ENCODE results near the gene VWA3A. TPM values are rescaled to one million over a fixed set of nuclear protein-coding genes. Genes with fewer than 3 reads are reported as not detected.
"Not testable (repeated sequence)": the region's sequence is repeated elsewhere in the genome, so short reads cannot be mapped to it uniquely, and the experiment has no call there.

Gene VWA3A
- total RNA-seq, 1 donor from 2014 or later, result not detected

DNA sequence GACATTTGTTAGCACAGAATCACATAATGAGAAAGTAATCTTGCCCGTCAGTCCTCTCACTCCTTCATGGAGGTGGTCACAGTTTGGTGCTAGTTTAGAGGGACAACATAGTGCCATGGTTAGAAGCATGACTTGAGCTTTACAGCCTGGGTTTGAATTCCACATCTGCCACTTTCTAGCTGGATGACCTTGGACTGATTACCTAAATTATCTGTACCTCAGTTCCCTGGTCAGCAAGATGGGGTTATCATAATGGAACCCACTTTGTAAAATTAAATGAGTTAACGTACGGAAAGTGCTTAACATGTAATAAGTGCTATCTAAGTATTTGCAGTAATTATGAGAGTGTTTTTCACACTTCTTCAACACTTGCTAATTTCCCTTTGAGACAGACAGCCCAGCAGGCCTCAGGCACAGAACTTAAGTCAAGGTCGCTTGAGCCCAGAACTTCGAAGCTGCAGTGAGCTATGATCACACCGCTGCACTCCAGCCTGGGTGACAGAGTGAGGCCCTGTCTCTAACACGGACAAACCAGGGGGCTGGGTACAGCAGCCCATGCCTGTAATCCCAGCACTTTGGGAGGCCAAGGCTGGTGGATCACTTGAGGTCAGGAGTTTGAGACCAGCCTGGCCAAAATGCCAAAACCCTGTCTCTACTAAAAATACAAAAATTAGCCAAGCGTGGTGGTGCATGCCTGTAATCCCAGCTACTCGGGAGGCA lies 7.1 kb downstream of the VWA3A start:
- no peak for DNase-seq
- Mint-ChIP-seq H3K9me3 (no peaks in the 10 kb centered on the region), H3K36me3 (ENCODE audit: low read depth) (no peaks in the 10 kb centered on the region), H3K4me3 (no peak overlapping the region), H3K27me3 (peaks cover 10% of the 10 kb centered on the region), H3K4me1 (no peaks in the 10 kb centered on the region), H3K27ac (no peak overlapping the region)
- intact Hi-C loops (cut with micrococcal nuclease), result loop anchor here (1.0 kb wide), 2 partner anchors 89 to 98 kb away; partner anchors contain the start of gene PDZD9

DNA sequence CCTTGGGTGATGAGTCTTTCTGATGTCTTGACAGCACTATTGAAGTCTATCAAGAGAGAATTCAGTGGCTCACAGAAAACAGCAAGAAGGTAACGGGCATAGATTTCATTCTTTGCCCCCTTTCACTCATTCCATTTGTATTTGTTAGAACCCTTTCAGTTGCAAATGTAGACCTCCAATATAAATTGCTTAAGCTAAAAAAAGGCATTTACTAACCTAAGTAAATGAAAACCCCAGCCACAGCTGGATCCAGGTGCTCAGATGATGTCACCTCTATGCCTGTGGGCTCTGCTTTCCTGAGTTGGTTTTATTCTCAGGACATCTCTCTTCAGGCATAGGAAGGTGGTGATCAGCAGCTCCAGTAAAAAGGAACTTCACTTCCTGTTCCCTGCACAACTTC lies 11.1 kb downstream of the VWA3A start:
- no peak for DNase-seq
- Mint-ChIP-seq H3K36me3 (ENCODE audit: low read depth) (no peaks in the 10 kb centered on the region), H3K27me3 (peaks cover 12% of the 10 kb centered on the region), H3K4me1 (no peaks in the 10 kb centered on the region), H3K4me3 (no peak overlapping the region), H3K9me3 (no peaks in the 10 kb centered on the region), H3K27ac (no peak overlapping the region)
- intact Hi-C loops (cut with micrococcal nuclease), result no loop called here

DNA sequence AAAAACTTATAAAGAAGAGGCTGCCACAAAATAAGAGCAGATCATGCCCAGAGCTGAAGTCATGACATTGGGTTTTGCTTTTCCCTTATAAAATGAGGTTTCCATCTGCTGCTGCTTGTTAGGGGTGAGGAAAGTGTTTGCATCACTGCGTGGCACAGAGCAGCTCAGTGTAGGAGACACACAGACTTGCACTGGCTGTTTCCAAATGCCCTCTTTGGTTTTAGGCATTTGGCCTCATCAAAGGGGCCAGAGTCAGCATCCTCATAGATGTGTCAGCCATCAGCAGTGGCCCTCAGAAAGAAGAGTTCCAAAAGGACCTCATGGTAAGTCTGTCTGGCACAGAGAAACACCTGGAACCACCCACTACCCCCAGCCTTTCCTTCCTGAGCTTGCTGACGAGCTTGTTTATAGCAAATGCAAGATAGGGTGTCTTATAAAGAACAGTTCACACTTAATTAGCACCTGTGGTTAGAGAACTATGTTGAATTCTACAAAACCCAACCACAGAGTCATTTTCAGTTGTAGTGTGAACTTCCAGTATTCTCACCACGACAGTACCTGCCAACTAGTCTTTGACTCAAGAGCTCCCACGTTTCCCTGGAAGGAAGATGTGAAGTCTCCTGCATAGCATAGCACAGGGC lies 17.0 kb downstream of the VWA3A start:
- Mint-ChIP-seq H3K9me3 (no peaks in the 10 kb centered on the region), H3K27me3 (peaks cover 23% of the 10 kb centered on the region), H3K4me3 (no peak overlapping the region), H3K4me1 (no peaks in the 10 kb centered on the region), H3K36me3 (ENCODE audit: low read depth) (no peaks in the 10 kb centered on the region), H3K27ac (no peak overlapping the region)
- no peak for DNase-seq
- intact Hi-C loops (cut with micrococcal nuclease), result no loop called here

DNA sequence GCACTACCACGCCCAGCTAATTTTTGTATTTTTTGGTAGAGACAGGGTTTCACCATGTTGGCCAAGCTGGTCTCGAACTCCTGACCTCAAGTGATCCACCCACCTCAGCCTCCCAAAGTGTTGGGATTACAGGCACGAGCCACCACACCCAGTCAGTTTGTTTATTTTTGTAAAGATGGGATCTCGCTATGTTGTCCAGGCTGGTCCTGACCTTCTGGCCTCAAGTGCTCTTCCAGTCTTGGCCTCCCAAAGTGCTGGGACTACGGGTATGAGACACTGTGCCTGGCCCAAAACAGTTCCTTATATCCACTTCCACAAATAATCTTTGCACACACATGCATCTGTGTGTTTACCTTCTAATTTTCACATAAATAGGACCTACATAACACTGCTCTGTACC lies 19.3 kb downstream of the VWA3A start:
- intact Hi-C loops (cut with micrococcal nuclease); H3K9me3 Mint-ChIP-seq; H3K36me3 Mint-ChIP-seq (ENCODE audit: low read depth); H3K27ac Mint-ChIP-seq; H3K4me1 Mint-ChIP-seq; H3K4me3 Mint-ChIP-seq; DNase-seq: not testable (repeated sequence)
- H3K27me3 Mint-ChIP-seq, result peaks cover 22% of the 10 kb centered on the region

DNA sequence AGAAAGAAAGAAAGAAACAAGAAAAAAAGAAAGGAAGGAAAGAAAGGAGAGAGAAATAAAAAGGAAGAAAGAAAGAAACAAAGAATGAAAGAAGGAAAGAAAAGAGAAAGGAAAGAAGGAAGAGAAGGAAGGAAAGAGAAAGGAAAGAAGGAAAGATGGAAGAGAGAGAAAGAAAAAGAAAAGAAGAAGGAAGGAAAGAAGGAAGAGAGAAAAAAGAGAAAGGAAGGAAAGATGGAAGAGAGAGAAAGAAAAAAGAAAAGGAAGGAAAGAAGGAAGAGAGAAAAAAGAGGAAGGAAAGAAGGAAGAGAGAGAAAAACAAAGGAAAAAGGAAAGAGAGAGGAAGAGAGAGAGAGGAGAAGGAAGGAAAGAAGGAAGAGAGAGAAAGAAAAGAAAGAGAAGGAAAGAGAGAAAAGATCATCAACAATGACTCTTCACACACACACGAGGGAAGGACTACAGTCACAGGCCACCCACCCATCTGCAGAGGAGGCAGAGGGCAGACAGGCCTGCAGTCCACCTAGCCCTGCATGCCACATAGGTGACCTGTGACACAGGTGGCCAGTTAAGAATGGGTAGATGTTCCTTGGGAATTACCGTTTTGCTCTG lies 23.9 kb downstream of the VWA3A start:
- intact Hi-C loops (cut with micrococcal nuclease), result no loop called here
- no peaks in the 10 kb centered on the region for H3K4me1 Mint-ChIP-seq
- no peaks in the 10 kb centered on the region for H3K36me3 Mint-ChIP-seq (ENCODE audit: low read depth)
- H3K27ac Mint-ChIP-seq, result peak overlapping the region; percentile 59
- H3K27me3 Mint-ChIP-seq, result peaks cover 9% of the 10 kb centered on the region
- no peak for DNase-seq
- no peak overlapping the region for H3K4me3 Mint-ChIP-seq
- H3K9me3 Mint-ChIP-seq, result no peaks in the 10 kb centered on the region

DNA sequence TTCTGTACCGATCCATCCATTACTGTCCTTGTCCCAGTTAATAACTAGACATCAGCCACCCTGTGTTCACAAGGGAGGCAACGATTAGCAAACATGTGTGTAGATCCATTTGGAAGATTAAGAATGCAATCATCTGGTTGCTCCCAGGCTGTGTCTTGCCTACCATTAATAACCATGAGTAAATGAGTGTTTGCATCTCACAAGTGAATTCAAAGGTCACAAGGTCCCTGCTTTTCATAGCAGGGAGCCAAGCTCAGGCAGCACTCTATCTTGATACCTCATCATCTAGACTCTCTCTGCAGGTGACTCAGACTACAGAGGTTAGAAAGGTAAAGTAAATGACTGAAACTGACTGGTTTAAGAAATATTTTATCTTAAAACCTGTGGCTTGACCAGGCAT lies 25.3 kb downstream of the VWA3A start:
- peaks cover 5% of the 10 kb centered on the region for H3K27me3 Mint-ChIP-seq
- H3K36me3 Mint-ChIP-seq (ENCODE audit: low read depth), result no peaks in the 10 kb centered on the region
- H3K4me1 Mint-ChIP-seq, result no peaks in the 10 kb centered on the region
- intact Hi-C loops (cut with micrococcal nuclease), result no loop called here
- DNase-seq, result no peak
- H3K27ac Mint-ChIP-seq, result no peak overlapping the region
- no peak overlapping the region for H3K4me3 Mint-ChIP-seq
- no peaks in the 10 kb centered on the region for H3K9me3 Mint-ChIP-seq

DNA sequence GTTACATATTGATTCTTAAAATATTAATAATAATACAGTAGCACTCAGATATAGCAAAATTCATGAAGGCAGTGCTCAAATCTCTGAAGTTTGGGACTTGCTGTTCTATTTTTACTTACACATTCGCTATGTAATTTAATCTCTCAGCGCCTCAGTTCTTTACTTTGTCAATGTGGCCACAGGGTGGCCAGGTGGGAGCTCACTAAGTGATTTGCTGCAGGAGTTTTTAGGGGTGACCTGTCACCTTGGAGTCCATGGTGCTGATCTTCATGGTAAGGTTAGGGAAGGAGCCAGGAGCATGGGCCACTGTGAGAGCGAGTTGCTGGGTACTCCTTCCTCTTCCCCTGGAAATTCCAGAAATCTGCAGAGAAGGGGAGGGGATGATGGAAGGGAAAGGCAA lies 28.1 kb downstream of the VWA3A start:
- Mint-ChIP-seq H3K27ac (no peak overlapping the region), H3K27me3 (peaks cover 5% of the 10 kb centered on the region), H3K4me1 (no peaks in the 10 kb centered on the region), H3K36me3 (ENCODE audit: low read depth) (no peaks in the 10 kb centered on the region), H3K9me3 (no peaks in the 10 kb centered on the region), H3K4me3 (no peak overlapping the region)
- intact Hi-C loops (cut with micrococcal nuclease), result no loop called here
- no peak for DNase-seq

DNA sequence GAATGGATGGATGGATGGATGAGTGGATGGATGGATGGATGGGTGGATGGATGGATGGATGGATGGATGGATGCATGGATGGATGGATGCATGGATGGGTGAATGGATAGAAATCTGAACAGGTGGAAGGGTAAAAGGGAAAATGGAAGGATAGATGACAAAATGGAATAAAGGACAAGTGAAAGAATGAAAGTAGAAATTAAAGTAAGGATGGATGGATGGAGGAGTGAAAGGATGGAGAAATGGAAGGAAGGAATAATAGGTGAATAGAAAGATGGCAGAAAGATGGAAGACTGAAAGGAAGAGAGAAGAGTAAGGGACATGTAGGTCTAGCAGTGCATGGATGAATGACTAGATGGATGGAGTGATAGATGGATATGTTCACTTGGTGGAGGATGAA lies 29.9 kb downstream of the VWA3A start:
- Mint-ChIP-seq H3K27me3 (peaks cover 5% of the 10 kb centered on the region), H3K27ac (no peak overlapping the region), H3K36me3 (ENCODE audit: low read depth) (no peaks in the 10 kb centered on the region), H3K4me3 (no peak overlapping the region), H3K4me1 (no peaks in the 10 kb centered on the region), H3K9me3 (no peaks in the 10 kb centered on the region)
- DNase-seq, result no peak
- intact Hi-C loops (cut with micrococcal nuclease), result no loop called here

DNA sequence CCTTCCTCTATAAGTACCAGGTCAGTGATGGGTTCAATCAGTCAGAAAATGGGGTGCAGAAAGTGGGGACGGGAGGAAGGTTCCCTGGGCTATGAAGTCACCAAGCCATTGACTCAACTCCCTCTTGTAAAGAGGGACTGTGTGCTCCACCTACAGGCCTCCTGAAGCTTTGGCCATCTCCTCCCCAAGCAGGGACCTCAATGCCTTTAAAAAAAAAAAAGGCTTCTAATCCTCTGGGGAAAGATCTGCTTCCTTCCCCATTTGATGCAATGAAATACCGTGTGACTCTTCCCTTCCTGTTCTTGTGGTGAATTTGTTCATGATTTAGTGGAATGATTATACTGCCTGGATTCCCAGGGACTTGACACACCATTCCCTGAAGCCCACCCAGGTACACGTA lies 30.8 kb downstream of the VWA3A start:
- H3K4me1 Mint-ChIP-seq, result no peaks in the 10 kb centered on the region
- no peak overlapping the region for H3K4me3 Mint-ChIP-seq
- no peak for DNase-seq
- H3K9me3 Mint-ChIP-seq, result peaks cover 5% of the 10 kb centered on the region
- no peak overlapping the region for H3K27ac Mint-ChIP-seq
- no peaks in the 10 kb centered on the region for H3K36me3 Mint-ChIP-seq (ENCODE audit: low read depth)
- intact Hi-C loops (cut with micrococcal nuclease), result no loop called here
- peaks cover 11% of the 10 kb centered on the region for H3K27me3 Mint-ChIP-seq

DNA sequence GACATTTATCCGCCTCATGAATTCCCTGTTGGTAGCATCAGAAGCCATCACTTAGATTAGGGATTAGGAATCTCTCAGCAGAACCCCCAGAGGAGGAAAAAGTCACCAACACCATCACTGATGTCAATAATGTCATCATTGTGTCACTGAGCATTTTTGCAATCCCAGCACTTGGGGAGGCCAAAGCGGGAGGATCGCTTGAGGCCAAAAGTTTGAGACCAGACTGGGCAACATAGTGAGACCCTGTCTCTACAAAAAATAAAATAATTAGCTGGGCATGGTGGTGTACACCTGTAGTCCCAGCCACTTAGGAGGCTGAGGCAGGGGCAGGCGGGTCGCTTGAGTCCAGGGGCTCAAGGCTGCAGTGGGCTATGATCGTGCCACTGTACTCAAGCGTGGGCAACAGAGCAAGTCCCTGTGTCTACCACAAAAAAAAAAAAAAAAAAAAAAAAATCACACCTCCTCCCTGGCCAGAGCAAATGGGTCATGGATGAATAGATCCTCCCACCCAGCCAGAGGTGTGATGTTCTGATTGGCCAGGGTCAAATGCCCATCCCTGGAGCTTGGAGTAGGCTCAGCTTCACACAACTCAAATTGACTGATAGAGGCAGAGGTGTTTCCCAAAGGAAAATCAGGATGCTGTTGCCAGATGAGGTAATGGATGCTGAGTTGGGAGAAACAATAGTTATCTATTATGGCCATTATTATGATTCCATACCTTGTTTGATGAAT lies 31.6 kb downstream of the VWA3A start:
- peaks cover 11% of the 10 kb centered on the region for H3K27me3 Mint-ChIP-seq
- intact Hi-C loops (cut with micrococcal nuclease), result no loop called here

DNA sequence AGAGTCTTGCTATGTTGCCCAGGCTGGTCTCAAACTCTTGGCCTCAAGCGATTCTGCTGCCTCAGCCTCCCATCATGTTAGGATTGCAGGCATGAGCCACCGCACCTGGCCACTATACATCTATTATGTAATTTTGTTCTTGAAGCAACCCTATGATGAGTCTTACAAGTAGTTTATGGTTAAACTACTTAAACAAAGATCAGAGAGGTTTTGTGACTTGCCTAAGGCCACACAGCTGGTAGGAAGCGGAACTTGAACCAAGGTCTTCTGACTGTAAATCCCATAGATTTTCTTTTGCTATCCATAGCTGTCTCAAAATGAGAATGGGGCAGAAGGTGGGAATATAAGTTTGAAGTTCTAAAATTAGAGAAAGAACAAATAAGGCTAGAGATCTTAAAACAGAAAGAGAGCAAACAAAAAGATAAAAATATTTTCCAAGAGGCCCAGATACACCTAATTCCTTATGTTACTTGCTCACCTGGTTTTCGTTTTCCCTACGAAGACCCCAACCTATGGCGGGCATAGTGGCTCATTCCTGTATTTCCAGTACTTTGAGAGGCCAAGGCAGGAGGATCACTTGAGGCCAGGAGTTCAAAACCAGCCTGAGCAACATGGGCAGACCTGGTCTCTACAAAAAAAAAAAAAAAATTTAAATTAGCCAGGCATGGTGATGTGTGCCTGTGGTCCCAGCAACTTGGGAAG lies 32.4 kb downstream of the VWA3A start:
- DNase-seq, result no peak
- intact Hi-C loops (cut with micrococcal nuclease), result no loop called here
- Mint-ChIP-seq H3K27ac (no peak overlapping the region), H3K4me3 (no peak overlapping the region), H3K4me1 (no peaks in the 10 kb centered on the region), H3K9me3 (peaks cover 5% of the 10 kb centered on the region), H3K27me3 (peaks cover 13% of the 10 kb centered on the region), H3K36me3 (ENCODE audit: low read depth) (no peaks in the 10 kb centered on the region)

More for the DNA sequence above, 31.6 kb downstream of the VWA3A start:
- no peak for DNase-seq
- Mint-ChIP-seq H3K27ac (no peak overlapping the region), H3K9me3 (peaks cover 5% of the 10 kb centered on the region), H3K4me3 (no peak overlapping the region), H3K36me3 (ENCODE audit: low read depth) (no peaks in the 10 kb centered on the region), H3K4me1 (no peaks in the 10 kb centered on the region)

DNA sequence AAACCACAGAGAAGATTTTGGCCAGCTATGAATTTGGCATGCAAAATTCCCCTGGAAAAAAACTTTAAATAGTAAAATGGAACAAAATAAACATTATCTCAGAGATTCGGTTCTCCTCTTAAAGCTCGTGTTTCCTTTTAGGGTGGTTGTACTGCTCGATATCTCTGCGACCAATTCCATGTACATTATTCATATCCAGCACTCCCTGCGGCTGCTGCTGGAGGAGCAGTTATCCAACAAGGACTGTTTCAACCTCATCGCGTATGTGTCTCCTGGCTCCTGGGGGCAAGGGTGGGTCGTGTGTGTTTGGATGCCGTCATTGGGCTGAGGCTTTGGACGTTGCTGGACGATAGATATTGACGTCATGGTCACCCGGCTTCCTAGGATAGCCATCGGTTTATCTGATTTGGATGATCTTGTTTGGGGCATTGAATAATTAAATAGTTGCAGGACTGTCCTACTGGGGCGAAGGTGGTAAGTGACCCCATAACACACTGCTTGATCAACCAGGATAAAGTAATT lies 33.8 kb downstream of the VWA3A start:
- Mint-ChIP-seq H3K36me3 (ENCODE audit: low read depth) (no peaks in the 10 kb centered on the region), H3K9me3 (peaks cover 5% of the 10 kb centered on the region), H3K4me1 (no peaks in the 10 kb centered on the region), H3K27me3 (peaks cover 10% of the 10 kb centered on the region), H3K27ac (no peak overlapping the region), H3K4me3 (no peak overlapping the region)
- intact Hi-C loops (cut with micrococcal nuclease), result no loop called here
- no peak for DNase-seq

DNA sequence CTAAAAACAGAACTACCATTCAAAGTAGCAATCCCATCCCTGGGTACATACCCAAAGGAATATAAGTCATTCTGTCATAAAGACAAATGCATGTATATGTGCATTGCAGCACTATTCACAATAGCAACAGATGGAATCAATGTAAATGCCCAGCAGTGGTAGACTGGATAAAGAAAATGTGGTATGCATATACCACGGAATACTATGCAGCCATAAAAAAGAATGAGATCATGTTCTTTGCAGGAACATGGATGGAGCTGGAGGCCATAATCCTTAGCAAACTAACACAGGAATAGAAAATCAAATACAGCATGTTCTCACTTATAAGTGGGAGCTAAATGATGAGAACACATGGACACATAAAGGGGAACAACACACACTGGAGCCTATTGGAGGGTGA lies 36.2 kb downstream of the VWA3A start:
- intact Hi-C loops (cut with micrococcal nuclease), result not testable (repeated sequence)

More for the DNA sequence above, 36.2 kb downstream of the VWA3A start:
- H3K36me3 Mint-ChIP-seq (ENCODE audit: low read depth); H3K4me3 Mint-ChIP-seq; H3K27me3 Mint-ChIP-seq; DNase-seq; H3K27ac Mint-ChIP-seq; H3K4me1 Mint-ChIP-seq; H3K9me3 Mint-ChIP-seq: not testable (repeated sequence)

Measured in activated CD4-positive, alpha-beta T cell treated with anti-CD3 and anti-CD28 coated beads, Interleukin-2, amount 10 ng/mL, durations not matched to agents 24 days and 14 days (primary cell).